ENCODE measurements around the gene ALLC.
"Not testable (repeated sequence)": the region's sequence is repeated elsewhere in the genome, so short reads cannot be mapped to it uniquely, and the experiment has no call there.

Gene ALLC

GRCh38 chr2:3616435-3617197 is 41.4 kb upstream of the ALLC start:
- not testable (repeated sequence) for H2BK5ac ChIP-seq (ENCODE audit: low read length); H3K27me3 ChIP-seq (ENCODE audit: insufficient read depth, low read length, poor library complexity); H3K27ac ChIP-seq (ENCODE audit: low read depth, low read length); H4K5ac ChIP-seq (ENCODE audit: low read length); H4K8ac ChIP-seq (ENCODE audit: low read depth, low read length); H3K4me2 ChIP-seq (ENCODE audit: low read length); H3K4ac ChIP-seq (ENCODE audit: low read depth, low read length); DNase-seq; H2BK15ac ChIP-seq (replicated peaks; ENCODE audit: low read depth); H3K18ac ChIP-seq (ENCODE audit: low read length); H3K4me1 ChIP-seq (ENCODE audit: control insufficient read depth, low read depth, low read length); H3K36me3 ChIP-seq (ENCODE audit: control insufficient read depth, insufficient read depth, low read length); H3K79me1 ChIP-seq (ENCODE audit: low read length); H3K4me3 ChIP-seq (ENCODE audit: low read length); H3K9ac ChIP-seq (ENCODE audit: low read length); H2AK5ac ChIP-seq (ENCODE audit: low read length); H3K79me2 ChIP-seq (ENCODE audit: control insufficient read depth, insufficient read depth, low read length); H3K23ac ChIP-seq (ENCODE audit: low read length); H3K56ac ChIP-seq (ENCODE audit: low read length); H2BK120ac ChIP-seq (ENCODE audit: low read depth, low read length)
- no CpG with 5 or more reads among the region's 25 CpGs for WGBS (ENCODE audit: extremely low coverage, insufficient coverage, low lambda C conversion rate)

- Histone ChIP-seq H3K79me2 (ENCODE audit: control insufficient read depth, insufficient read depth, low read length) (no peaks in the 10 kb centered on the region), H3K4me2 (ENCODE audit: low read length) (no peak overlapping the region), H2BK5ac (ENCODE audit: low read length) (no peak overlapping the region), H3K79me1 (ENCODE audit: low read length) (no peaks in the 10 kb centered on the region), H2BK120ac (ENCODE audit: low read depth, low read length) (no peak overlapping the region), H3K4ac (ENCODE audit: low read depth, low read length) (no peak overlapping the region), H3K36me3 (ENCODE audit: control insufficient read depth, insufficient read depth, low read length) (no peaks in the 10 kb centered on the region), H3K27ac (ENCODE audit: low read depth, low read length) (no peak overlapping the region), H3K56ac (ENCODE audit: low read length) (no peak overlapping the region), H3K9ac (ENCODE audit: low read length) (no peak overlapping the region), H3K18ac (ENCODE audit: low read length) (no peak overlapping the region), H3K4me3 (ENCODE audit: low read length) (no peak overlapping the region), H4K8ac (ENCODE audit: low read depth, low read length) (no peak overlapping the region), H2BK15ac (replicated peaks; ENCODE audit: low read depth) (no peak overlapping the region), H4K5ac (ENCODE audit: low read length) (no peak overlapping the region), H3K27me3 (ENCODE audit: insufficient read depth, low read length, poor library complexity) (no peaks in the 10 kb centered on the region), H2AK5ac (ENCODE audit: low read length) (no peak overlapping the region), H3K4me1 (ENCODE audit: control insufficient read depth, low read depth, low read length) (no peaks in the 10 kb centered on the region), H3K23ac (ENCODE audit: low read length) (no peak overlapping the region)
- DNase-seq: no peak
- no CpG with 5 or more reads among the region's 21 CpGs for WGBS (ENCODE audit: extremely low coverage, insufficient coverage, low lambda C conversion rate)
Observed at GRCh38 chr2:3617198-3617890, 40.7 kb upstream of the ALLC start.

DNA sequence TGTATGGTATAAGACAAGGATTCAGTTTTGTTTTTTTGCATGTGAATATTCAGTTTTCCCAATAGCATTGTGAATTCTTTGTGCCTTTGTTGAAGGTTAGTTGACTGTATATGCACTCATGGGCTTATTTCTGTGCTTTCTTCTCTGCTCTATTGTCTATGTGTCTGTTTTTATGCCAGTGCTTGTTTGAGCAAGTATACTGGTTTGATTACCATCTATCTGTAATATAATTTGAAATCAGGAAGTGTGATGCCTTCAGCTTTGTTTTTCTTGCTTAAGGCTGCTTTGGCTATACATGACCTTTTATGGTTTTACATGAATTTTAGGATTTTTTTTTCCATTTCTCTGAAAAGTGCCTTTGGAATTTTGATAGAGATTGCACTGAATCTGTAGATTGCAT is 39.6 kb upstream of the ALLC start:
- H3K4me3 ChIP-seq (ENCODE audit: low read length): no peak overlapping the region
- no peak overlapping the region for H2AK5ac ChIP-seq (ENCODE audit: low read length)
- no peaks in the 10 kb centered on the region for H3K4me1 ChIP-seq (ENCODE audit: control insufficient read depth, low read depth, low read length)
- H3K56ac ChIP-seq (ENCODE audit: low read length): no peak overlapping the region
- no peak overlapping the region for H2BK120ac ChIP-seq (ENCODE audit: low read depth, low read length)
- H3K23ac ChIP-seq (ENCODE audit: low read length): no peak overlapping the region
- H4K8ac ChIP-seq (ENCODE audit: low read depth, low read length): no peak overlapping the region
- H2BK15ac ChIP-seq (replicated peaks; ENCODE audit: low read depth): no peak overlapping the region
- H3K79me1 ChIP-seq (ENCODE audit: low read length): no peaks in the 10 kb centered on the region
- no peak overlapping the region for H3K9ac ChIP-seq (ENCODE audit: low read length)
- H3K18ac ChIP-seq (ENCODE audit: low read length): no peak overlapping the region
- no peaks in the 10 kb centered on the region for H3K79me2 ChIP-seq (ENCODE audit: control insufficient read depth, insufficient read depth, low read length)
- no peak overlapping the region for H2BK5ac ChIP-seq (ENCODE audit: low read length)
- H3K36me3 ChIP-seq (ENCODE audit: control insufficient read depth, insufficient read depth, low read length): no peaks in the 10 kb centered on the region
- H3K4me2 ChIP-seq (ENCODE audit: low read length): no peak overlapping the region
- H3K27me3 ChIP-seq (ENCODE audit: insufficient read depth, low read length, poor library complexity): no peaks in the 10 kb centered on the region
- H4K5ac ChIP-seq (ENCODE audit: low read length): no peak overlapping the region
- DNase-seq: no peak
- H3K4ac ChIP-seq (ENCODE audit: low read depth, low read length): no peak overlapping the region
- H3K27ac ChIP-seq (ENCODE audit: low read depth, low read length): no peak overlapping the region

DNA sequence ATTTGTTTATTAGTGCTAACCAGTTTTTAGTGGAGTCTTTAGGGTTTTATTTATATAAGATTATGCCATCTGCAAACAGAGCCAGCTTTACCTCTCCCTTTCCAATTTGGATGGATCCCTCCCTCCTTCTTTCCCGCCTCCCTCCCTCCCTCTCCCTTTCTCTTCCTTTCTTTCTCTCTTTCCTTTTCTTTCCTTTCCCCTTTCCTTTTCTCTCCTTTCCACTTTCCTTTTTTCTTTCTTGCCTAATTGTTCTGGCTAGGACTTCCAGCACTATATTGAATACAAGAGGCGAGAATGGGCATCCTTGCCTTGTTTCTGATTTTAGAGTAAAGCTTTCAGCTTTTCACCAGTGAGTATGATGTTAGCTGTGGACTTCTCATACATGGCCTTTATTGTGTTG is 39.0 kb upstream of the ALLC start:
- no peaks in the 10 kb centered on the region for H3K79me1 ChIP-seq (ENCODE audit: low read length)
- H3K18ac ChIP-seq (ENCODE audit: low read length): no peak overlapping the region
- no peaks in the 10 kb centered on the region for H3K27me3 ChIP-seq (ENCODE audit: insufficient read depth, low read length, poor library complexity)
- DNase-seq: no peak
- H2AK5ac ChIP-seq (ENCODE audit: low read length): no peak overlapping the region
- no peak overlapping the region for H3K23ac ChIP-seq (ENCODE audit: low read length)
- H3K4ac ChIP-seq (ENCODE audit: low read depth, low read length): no peak overlapping the region
- no peaks in the 10 kb centered on the region for H3K79me2 ChIP-seq (ENCODE audit: control insufficient read depth, insufficient read depth, low read length)
- H3K4me2 ChIP-seq (ENCODE audit: low read length): no peak overlapping the region
- H3K56ac ChIP-seq (ENCODE audit: low read length): no peak overlapping the region
- no peak overlapping the region for H2BK15ac ChIP-seq (replicated peaks; ENCODE audit: low read depth)
- no peak overlapping the region for H3K9ac ChIP-seq (ENCODE audit: low read length)
- H2BK5ac ChIP-seq (ENCODE audit: low read length): no peak overlapping the region
- no peaks in the 10 kb centered on the region for H3K4me1 ChIP-seq (ENCODE audit: control insufficient read depth, low read depth, low read length)
- H4K8ac ChIP-seq (ENCODE audit: low read depth, low read length): no peak overlapping the region
- H3K4me3 ChIP-seq (ENCODE audit: low read length): no peak overlapping the region
- WGBS (ENCODE audit: extremely low coverage, insufficient coverage, low lambda C conversion rate): no CpG with 5 or more reads among the region's 2 CpGs
- H2BK120ac ChIP-seq (ENCODE audit: low read depth, low read length): no peak overlapping the region
- no peaks in the 10 kb centered on the region for H3K36me3 ChIP-seq (ENCODE audit: control insufficient read depth, insufficient read depth, low read length)
- no peak overlapping the region for H3K27ac ChIP-seq (ENCODE audit: low read depth, low read length)
- no peak overlapping the region for H4K5ac ChIP-seq (ENCODE audit: low read length)

DNA sequence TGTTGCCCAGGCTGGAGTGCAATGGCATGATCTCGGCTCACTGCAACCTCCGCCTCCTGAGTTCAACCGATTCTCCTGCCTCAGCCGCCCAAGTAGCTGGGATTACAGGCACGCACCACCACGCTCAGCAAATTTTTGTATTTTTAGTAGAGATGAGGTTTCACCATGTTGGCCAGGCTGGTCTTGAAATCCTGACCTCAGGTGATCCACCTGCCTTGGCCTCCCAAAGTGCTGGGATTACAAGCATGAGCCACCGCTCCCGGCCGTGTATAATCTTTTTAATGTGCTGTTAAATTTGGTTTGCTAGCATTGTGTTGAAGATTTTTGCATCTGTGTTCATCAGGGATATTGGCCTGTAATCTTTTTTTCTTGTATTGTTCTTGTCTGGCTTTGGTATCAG is 38.3 kb upstream of the ALLC start:
- H3K27ac ChIP-seq (ENCODE audit: low read depth, low read length); H2BK15ac ChIP-seq (replicated peaks; ENCODE audit: low read depth); H4K8ac ChIP-seq (ENCODE audit: low read depth, low read length); H3K9ac ChIP-seq (ENCODE audit: low read length); H3K56ac ChIP-seq (ENCODE audit: low read length); H2AK5ac ChIP-seq (ENCODE audit: low read length); H3K18ac ChIP-seq (ENCODE audit: low read length); DNase-seq; H3K4ac ChIP-seq (ENCODE audit: low read depth, low read length); H2BK120ac ChIP-seq (ENCODE audit: low read depth, low read length); H3K4me2 ChIP-seq (ENCODE audit: low read length); H2BK5ac ChIP-seq (ENCODE audit: low read length); H3K79me2 ChIP-seq (ENCODE audit: control insufficient read depth, insufficient read depth, low read length); H3K36me3 ChIP-seq (ENCODE audit: control insufficient read depth, insufficient read depth, low read length); H4K5ac ChIP-seq (ENCODE audit: low read length); H3K79me1 ChIP-seq (ENCODE audit: low read length); H3K27me3 ChIP-seq (ENCODE audit: insufficient read depth, low read length, poor library complexity); H3K23ac ChIP-seq (ENCODE audit: low read length); H3K4me1 ChIP-seq (ENCODE audit: control insufficient read depth, low read depth, low read length); H3K4me3 ChIP-seq (ENCODE audit: low read length): not testable (repeated sequence)
- WGBS (ENCODE audit: extremely low coverage, insufficient coverage, low lambda C conversion rate): no CpG with 5 or more reads among the region's 9 CpGs

- no peak overlapping the region for H3K9ac ChIP-seq (ENCODE audit: low read length)
- H3K23ac ChIP-seq (ENCODE audit: low read length): no peak overlapping the region
- no peak overlapping the region for H4K8ac ChIP-seq (ENCODE audit: low read depth, low read length)
- no peak overlapping the region for H2AK5ac ChIP-seq (ENCODE audit: low read length)
- no peak overlapping the region for H3K4me2 ChIP-seq (ENCODE audit: low read length)
- H3K79me1 ChIP-seq (ENCODE audit: low read length): no peaks in the 10 kb centered on the region
- H3K27me3 ChIP-seq (ENCODE audit: insufficient read depth, low read length, poor library complexity): no peaks in the 10 kb centered on the region
- no peak overlapping the region for H2BK120ac ChIP-seq (ENCODE audit: low read depth, low read length)
- no peak overlapping the region for H3K4me3 ChIP-seq (ENCODE audit: low read length)
- DNase-seq: no peak
- WGBS (ENCODE audit: extremely low coverage, insufficient coverage, low lambda C conversion rate): no CpG with 5 or more reads among the region's 5 CpGs
- H2BK15ac ChIP-seq (replicated peaks; ENCODE audit: low read depth): no peak overlapping the region
- no peak overlapping the region for H3K27ac ChIP-seq (ENCODE audit: low read depth, low read length)
- H2BK5ac ChIP-seq (ENCODE audit: low read length): no peak overlapping the region
- no peak overlapping the region for H4K5ac ChIP-seq (ENCODE audit: low read length)
- H3K79me2 ChIP-seq (ENCODE audit: control insufficient read depth, insufficient read depth, low read length): no peaks in the 10 kb centered on the region
- no peaks in the 10 kb centered on the region for H3K4me1 ChIP-seq (ENCODE audit: control insufficient read depth, low read depth, low read length)
- H3K36me3 ChIP-seq (ENCODE audit: control insufficient read depth, insufficient read depth, low read length): no peaks in the 10 kb centered on the region
- no peak overlapping the region for H3K18ac ChIP-seq (ENCODE audit: low read length)
- no peak overlapping the region for H3K56ac ChIP-seq (ENCODE audit: low read length)
- H3K4ac ChIP-seq (ENCODE audit: low read depth, low read length): no peak overlapping the region
Observed at GRCh38 chr2:3620834-3621233, 37.2 kb upstream of the ALLC start.
